Gastroesophageal sphincter (tissue), 4 donors: ENCODE data around the gene LETMD1. TPM values are rescaled to one million over a fixed set of nuclear protein-coding genes. Genes with fewer than 3 reads are reported as not detected.

Experiments used
- ATAC-seq: fragments of 150-250 bp; one replicate; pipeline ENCODE4 v1.9.1; 2016; ENCODE audit warnings: mild to moderate bottlenecking, moderate library complexity
- H3K27ac ChIP-seq, 4 donors: fragments of 200-600 bp; sonication (generic) in 3 of 4; 1 replicate in 3 of 4; 2 replicates in 1 of 4; pipeline ENCODE4 v1.5.1; 2016 to 2019
- H3K27me3 ChIP-seq: fragments of 200-600 bp; sonication (generic); one replicate; pipeline ENCODE4 v1.5.1; 2019
- H3K36me3 ChIP-seq, 2 donors: fragments of 200-600 bp; sonication (generic); one replicate each; pipeline ENCODE4 v1.5.1; 2019; ENCODE audit warnings: control low read depth in 1 of 2
- H3K4me1 ChIP-seq, 3 donors: fragments of 200-600 bp; sonication (generic); 1 replicate in 2 of 3; 2 replicates in 1 of 3; pipeline ENCODE4 v1.5.1; 2016 to 2019; ENCODE audit warnings: control low read depth in 2 of 3
- H3K4me3 ChIP-seq, 2 donors: fragments of 200-600 bp; sonication (generic); one replicate each; pipeline ENCODE4 v1.5.1; 2019; ENCODE audit warnings: mild to moderate bottlenecking in 1 of 2, moderate library complexity in 1 of 2
- H3K9me3 ChIP-seq, 3 donors: fragments of 200-600 bp; sonication (generic); one replicate each; pipeline ENCODE4 v1.5.1; 2017 to 2019; ENCODE audit warnings: control low read depth in 2 of 3
- CTCF ChIP-seq, 4 experiments: fragments of 200-600 bp in 2 of 4; fragments of 450-650 bp in 2 of 4; sonication (generic) in 1 of 4; IDR thresholded peaks; one replicate each; pipeline ENCODE4 v1.5.1; 2017 to 2019; ENCODE audit warnings: antibody characterized with exemption in 4 of 4, mild to moderate bottlenecking in 2 of 4, moderate library complexity in 2 of 4
- EP300 ChIP-seq: sonication (generic); formaldehyde crosslinking; IDR thresholded peaks from one replicate; pipeline ENCODE4 v1.6.1; 2017; ENCODE audit warnings: antibody characterized with exemption, mild to moderate bottlenecking
- POLR2A ChIP-seq, 2 donors: fragments of 450-650 bp; IDR thresholded peaks; one replicate each; pipeline ENCODE4 v1.6.1; 2017; ENCODE audit warnings: antibody characterized with exemption in 2 of 2, mild to moderate bottlenecking in 2 of 2, moderate library complexity in 1 of 2
- POLR2AphosphoS5 ChIP-seq: sonication (generic); formaldehyde crosslinking; IDR thresholded peaks from one replicate; pipeline ENCODE4 v1.6.1; 2017; ENCODE audit warnings: antibody characterized with exemption
- WGBS, 2 donors: methylation state at CpG; one replicate each; pipeline ENCODE4 v1.1.5; 2018; ENCODE audit warnings: low coverage in 1 of 2; 5-methylcytosine and 5-hydroxymethylcytosine counted together
- total RNA-seq, 4 donors: library from RNA; depleted of rRNA; stranded (reverse); fragments of >200 nt; gene quantifications; one replicate each; pipeline ENCODE4 v1.1.0, GENCODE V29; 2016

Gene LETMD1
- 10 to 100 TPM; 30.2 to 49.7 (median 42.6) TPM for total RNA-seq

- peak; percentile 100 for ATAC-seq
Measured at GRCh38 chr12:51047655-51048540, at the start of gene LETMD1. LETMD1 (plus strand) TSS chr12:51048327; CDS start chr12:51048357, 30 bp downstream.

GRCh38 chr12:50999093-50999492 lies 49.0 kb upstream of the LETMD1 start:
- Histone ChIP-seq H3K4me3 (no peak overlapping the region), H3K27ac (no peak overlapping the region), H3K9me3 (no peaks in the 10 kb centered on the region), H3K27me3 (no peaks in the 10 kb centered on the region), H3K4me1 (no peaks in the 10 kb centered on the region), H3K36me3 (peaks cover 0 to 96% of the 10 kb centered on the region in 2 donors)
- TF ChIP-seq POLR2A (IDR thresholded peaks at IDR 0.05): no peak
- no peak for TF ChIP-seq EP300
- TF ChIP-seq CTCF (IDR thresholded peaks at IDR 0.05): no peak
- TF ChIP-seq POLR2AphosphoS5: no peak
- 86 to 92% methylated on average over 2 to 4 of the region's 4 CpGs for WGBS, 2 donors
- no peak for ATAC-seq

More at GRCh38 chr12:51047655-51048540, at the start of gene LETMD1:
- peak within 1 kb of the TSS; percentile 72 to 74 for H3K4me3 ChIP-seq
- H3K27ac ChIP-seq: peak within 1 kb of the TSS; percentile 67 to 98 (median 94)
- H3K36me3 ChIP-seq: peaks cover 0 to 29% of the 10 kb centered on the region in 2 donors
- no peaks in the 10 kb centered on the region for H3K9me3 ChIP-seq
- H3K27me3 ChIP-seq: no peaks in the 10 kb centered on the region
- WGBS, 2 donors: 5 to 9% methylated on average over 11 to 27 of the region's 51 CpGs
- TF ChIP-seq EP300 (no peak), POLR2A (IDR thresholded peaks at IDR 0.05) (peak; percentile 32 to 64), CTCF (IDR thresholded peaks at IDR 0.05) (peak; percentile 76 to 97 (median 86)), POLR2AphosphoS5 (peak; percentile 77)
- H3K4me1 ChIP-seq: peaks cover 9 to 37% (median 14%) of the 10 kb centered on the region in 3 donors

GRCh38 chr12:51000245-51000644 lies 47.9 kb upstream of the LETMD1 start:
- Histone ChIP-seq H3K27me3 (no peaks in the 10 kb centered on the region), H3K4me3 (no peak overlapping the region), H3K27ac (no peak overlapping the region), H3K4me1 (no peaks in the 10 kb centered on the region), H3K36me3 (peaks cover 0 to 96% of the 10 kb centered on the region in 2 donors), H3K9me3 (no peaks in the 10 kb centered on the region)
- 56 to 62% methylated on average over 5 to 7 of the region's 7 CpGs for WGBS, 2 donors
- no peak for ATAC-seq
- no peak for TF ChIP-seq CTCF (IDR thresholded peaks at IDR 0.05)
- no peak for TF ChIP-seq POLR2AphosphoS5
- no peak for TF ChIP-seq EP300
- TF ChIP-seq POLR2A (IDR thresholded peaks at IDR 0.05): no peak

- Histone ChIP-seq H3K36me3 (peaks cover 0 to 96% of the 10 kb centered on the region in 2 donors), H3K27me3 (no peaks in the 10 kb centered on the region), H3K27ac (no peak overlapping the region), H3K4me3 (no peak overlapping the region), H3K9me3 (no peaks in the 10 kb centered on the region), H3K4me1 (no peaks in the 10 kb centered on the region)
- WGBS, 2 donors: 75 to 80% methylated on average over 1 of the region's 1 CpG
- ATAC-seq: no peak
- TF ChIP-seq EP300 (no peak), CTCF (IDR thresholded peaks at IDR 0.05) (no peak), POLR2AphosphoS5 (no peak), POLR2A (IDR thresholded peaks at IDR 0.05) (no peak)
Measured at GRCh38 chr12:51001799-51002198, 46.3 kb upstream of the LETMD1 start.
